ENCODE measurements around the gene ISG20.
A peak's percentile ranks its signal among the peaks of the same experiment; 100 is the strongest.
"Not testable (repeated sequence)": the region's sequence is repeated elsewhere in the genome, so short reads cannot be mapped to it uniquely, and the experiment has no call there.

The ISG20 gene

DNA sequence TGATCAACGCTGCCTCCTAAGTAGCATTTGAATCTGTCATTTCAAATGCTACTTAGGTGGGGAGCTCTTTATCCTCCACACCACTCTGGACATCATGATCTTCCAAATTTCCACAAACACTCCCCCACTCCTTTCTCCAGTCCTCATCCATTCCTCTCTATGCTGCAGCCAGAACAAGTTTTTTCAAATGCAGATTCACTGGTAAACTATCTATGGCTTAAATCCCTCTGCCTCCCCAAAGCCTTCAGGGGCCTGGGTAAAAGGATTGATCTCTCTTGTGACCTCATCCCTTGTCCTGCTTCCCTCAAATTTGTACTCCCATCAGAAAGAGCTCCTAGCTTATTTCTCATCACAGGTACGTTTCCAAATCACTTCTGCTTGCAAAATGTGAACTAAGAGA lies 19.0 kb upstream of the ISG20 start:
- no peak for DNase-seq

DNA sequence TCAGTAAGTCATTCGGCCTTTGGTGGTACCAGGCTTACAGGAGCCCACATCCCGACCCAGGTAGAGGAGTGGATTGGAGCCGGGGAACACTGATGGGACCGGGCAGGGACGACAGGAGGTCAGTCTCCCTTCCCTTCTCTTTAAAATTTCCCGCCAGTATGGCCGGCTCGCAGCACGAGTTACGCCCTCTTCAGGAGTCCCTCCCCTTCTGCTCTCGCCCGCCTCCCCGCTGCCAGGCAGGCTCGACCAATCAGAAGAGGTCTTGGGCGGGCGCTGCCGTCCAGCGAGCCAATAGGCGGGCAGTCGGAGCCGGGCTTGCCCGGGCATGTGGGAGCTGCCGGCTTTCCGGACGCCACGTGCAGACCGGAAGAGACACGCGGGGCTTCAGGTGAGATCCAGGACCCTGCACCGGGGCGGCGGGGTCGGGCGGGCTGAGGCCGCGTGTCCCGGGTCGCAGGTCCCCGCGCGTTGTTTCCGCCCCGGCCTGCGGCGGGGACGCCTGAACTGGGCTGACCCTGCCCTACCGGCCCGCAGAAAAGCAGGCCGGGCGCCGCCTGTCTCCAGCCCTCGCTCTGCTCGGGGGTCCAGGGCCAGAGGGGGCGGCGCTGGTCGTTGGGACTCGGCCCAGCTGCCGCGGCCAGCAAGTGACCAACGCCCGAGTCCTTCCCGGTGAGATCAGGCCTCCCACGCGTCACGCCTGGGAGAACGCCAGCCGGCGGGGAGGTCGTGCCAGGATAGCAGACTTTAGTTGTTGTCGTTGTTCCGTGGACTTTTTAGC lies 17.6 kb upstream of the ISG20 start, which contains the start of gene AEN:
TSS of gene AEN (plus strand) at position 346 of the 778 bp plus-strand sequence. CDS start 4,870 bp downstream, outside the sequence.
- peak; percentile 84 for DNase-seq

DNA sequence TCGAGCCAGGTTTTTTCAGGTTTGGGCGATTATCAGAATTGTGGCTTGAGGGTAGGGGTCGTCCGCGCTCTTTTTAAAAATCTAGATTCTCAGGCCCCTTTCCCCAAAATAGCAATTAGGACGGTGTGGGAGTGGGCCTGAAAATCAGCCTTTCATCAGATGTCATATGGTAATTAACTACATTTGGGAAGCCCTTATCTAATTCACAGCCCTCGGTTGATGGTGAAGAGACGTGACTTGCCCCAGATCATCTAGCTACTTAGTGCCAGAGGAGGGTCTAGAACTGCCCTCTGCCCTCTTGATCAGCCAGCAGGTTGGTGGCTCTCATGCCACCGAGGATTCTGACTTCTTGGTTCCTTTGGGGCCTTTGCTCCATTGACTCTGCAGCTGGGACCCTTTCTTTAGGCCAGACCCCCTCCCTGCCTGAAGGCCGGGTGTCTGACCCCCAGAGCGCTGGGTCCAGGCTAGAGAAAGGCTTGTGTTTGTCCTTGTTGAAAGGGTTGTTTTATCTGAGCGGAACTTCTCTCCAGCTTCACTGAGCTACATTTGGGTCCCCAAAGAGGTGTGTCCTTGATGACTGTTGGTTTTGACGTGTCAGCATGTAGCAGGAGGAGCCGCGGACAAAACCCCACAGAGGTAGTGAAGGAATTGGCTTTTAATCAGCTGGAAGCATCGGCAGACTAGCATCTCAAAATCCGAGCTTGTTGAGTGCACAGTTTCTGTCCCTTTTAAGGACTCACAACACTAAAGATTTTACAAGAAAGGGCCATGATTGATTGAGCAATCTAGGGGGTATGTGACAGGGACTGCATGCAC lies 16.8 kb upstream of the ISG20 start:
- DNase-seq: no peak

DNA sequence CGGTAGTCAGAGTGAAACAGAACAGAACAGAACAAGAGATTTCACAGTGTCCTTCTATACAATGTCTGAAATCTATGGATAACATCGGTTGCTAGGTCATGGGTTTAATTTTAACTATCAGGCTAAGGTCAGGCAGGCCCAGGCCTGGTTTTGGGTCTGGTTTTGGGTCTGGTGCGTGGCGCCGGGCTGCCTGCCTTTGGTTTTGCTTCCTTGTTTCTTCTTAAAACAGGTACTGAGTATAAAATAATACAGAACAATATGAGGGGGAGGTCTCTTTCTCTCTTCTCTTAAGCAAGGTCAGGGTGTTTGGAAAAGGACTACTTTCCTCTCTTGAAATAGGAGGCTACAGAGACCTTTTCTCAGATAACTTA lies 16.2 kb upstream of the ISG20 start:
- DNase-seq: no peak

DNA sequence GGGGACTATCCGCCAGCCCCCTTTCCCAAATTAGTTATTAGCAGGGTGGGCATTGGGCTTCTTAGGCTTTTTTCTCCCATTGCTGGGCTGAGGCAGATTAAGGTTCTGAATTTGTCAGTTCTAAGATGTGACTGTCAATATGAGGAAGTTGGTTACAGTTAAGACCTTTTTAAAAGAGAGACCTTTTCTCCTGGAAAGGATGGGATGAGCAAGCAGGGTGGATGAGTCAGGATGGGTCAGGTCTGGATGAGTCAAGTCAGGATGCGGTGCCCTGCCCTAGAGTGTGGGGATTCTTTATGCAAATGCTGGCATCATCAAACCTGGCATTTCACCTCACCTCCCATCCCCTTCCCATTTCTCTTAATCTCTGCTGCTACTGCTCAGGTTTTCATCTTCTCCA lies 15.8 kb upstream of the ISG20 start:
- DNase-seq: no peak

DNA sequence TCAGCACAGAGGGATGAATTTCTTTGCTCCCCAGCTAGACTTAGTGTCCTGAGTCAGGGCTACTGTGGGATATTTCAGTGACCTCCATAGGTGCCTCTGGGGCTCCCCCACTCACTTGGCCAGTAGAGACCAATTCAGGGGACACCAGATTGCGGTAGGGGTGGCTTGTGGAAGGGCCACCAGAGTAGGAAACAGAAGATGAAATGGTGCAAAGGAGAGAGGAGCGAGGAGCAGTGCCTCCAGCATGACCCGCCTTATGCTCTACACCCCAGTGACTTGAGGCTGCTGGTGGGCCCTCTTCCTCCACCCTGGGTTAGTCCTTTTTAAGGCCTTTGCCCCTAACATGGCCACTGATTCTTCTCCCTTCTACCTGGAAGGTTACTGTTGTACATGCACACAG lies 15.2 kb upstream of the ISG20 start:
- no peak for DNase-seq

DNA sequence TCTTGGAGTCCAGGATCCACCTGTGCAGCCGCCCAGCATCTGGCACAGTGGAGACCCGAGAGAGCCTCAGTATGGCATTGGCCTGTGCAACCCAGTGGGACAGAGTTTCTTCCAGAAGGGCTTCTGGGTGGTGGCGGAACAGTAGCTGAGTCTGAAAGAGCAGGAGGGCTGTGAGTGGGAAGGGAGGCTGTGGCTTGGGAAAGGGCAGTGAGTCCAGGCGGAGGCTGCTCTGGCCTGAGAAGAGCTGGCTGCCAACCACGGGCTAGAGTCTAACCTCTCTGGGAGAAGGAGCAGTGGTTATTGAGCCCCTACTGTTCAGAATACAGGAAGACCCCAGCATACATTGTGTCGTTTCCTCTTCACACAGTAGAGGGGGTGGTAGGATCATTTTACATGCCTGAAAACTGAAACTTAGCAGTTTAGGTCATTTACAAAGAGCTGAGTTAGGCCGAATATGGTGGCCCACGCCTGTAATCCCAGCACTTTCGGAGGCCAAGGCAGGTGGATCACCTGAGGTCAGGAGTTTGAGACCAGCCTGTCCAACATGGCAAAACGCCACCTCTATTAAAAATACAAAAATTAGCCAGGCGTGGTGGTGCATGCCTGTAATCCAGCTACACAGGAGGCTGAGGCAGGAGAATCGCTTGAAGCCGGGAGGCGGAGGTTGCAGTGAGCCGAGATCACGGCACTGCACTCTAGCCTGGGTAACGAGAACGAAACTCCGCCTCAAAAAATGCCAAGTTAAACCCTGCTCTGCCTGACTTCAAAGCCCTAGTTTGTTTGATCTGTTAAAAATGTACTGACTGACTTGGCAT lies 14.5 kb upstream of the ISG20 start:
- DNase-seq: no peak

DNA sequence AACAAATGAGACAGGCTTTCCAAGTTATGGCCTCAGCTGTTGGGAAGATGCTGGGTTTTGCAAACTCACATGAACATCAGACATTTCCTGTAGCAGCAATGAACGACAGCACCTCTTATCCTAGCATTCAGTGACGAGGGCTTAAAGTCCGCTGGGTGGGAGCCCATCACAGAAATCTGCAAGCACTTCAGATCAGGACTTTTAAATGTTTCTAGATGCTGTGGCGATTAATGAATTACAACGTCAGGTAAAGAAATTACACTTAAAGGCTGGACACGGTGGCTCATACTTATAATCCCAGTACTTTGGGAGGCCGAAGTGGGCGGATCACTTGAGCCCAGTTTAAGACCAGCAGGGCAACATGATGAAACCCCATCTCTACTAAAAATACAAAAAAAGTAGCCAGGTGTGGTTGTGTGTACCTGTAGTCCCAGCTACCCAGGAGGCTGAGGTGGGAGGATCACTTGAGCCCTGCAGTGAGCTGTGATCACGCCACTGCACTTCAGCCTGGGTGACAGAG lies 13.8 kb upstream of the ISG20 start:
- DNase-seq: no peak

DNA sequence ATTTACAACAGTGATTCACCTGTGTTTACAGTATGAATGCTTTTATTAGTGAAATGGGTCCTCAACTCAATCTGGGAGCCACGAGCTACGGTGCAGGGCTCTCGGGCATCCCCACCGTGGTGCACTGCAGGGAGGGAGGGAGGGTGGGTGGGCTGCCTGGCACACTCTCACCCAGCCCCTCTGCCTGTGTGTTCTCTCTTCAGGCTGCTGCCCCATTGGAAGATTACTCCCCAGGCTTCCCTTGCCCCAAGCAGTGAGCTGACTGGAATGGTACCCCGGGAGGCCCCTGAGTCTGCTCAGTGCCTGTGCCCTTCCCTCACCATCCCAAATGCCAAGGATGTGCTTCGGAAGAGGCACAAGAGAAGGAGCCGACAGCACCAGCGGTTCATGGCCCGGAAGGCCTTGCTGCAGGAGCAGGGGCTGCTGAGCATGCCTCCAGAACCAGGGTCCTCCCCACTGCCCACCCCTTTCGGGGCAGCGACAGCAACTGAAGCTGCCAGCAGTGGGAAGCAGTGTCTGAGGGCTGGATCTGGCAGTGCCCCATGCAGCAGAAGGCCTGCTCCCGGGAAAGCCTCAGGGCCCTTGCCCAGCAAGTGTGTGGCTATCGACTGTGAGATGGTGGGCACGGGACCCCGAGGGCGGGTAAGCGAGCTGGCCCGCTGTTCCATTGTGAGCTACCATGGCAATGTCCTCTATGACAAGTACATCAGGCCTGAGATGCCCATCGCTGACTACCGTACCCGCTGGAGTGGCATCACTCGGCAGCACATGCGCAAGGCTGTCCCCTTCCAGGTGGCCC lies 12.7 kb upstream of the ISG20 start:
- DNase-seq: no peak

DNA sequence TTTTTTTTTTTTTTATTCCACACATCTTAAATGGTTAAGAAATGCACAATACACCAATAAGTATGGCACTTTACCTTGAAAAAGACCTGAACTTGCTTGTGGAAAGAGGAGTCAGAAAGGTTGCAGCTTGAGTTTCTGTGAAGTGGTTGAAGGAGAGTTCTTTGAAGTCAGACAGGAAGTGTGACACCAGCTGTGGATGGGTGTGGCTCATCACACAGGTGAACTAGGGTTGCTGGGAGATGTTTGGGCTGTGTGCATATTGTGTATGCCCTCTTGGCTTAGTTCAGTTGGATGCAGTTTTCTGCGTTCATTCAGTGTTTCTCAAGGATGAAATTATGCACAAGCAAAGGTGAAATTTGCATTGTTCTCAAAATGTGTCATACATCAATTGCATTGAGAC lies 11.4 kb upstream of the ISG20 start:
- no peak for DNase-seq

DNA sequence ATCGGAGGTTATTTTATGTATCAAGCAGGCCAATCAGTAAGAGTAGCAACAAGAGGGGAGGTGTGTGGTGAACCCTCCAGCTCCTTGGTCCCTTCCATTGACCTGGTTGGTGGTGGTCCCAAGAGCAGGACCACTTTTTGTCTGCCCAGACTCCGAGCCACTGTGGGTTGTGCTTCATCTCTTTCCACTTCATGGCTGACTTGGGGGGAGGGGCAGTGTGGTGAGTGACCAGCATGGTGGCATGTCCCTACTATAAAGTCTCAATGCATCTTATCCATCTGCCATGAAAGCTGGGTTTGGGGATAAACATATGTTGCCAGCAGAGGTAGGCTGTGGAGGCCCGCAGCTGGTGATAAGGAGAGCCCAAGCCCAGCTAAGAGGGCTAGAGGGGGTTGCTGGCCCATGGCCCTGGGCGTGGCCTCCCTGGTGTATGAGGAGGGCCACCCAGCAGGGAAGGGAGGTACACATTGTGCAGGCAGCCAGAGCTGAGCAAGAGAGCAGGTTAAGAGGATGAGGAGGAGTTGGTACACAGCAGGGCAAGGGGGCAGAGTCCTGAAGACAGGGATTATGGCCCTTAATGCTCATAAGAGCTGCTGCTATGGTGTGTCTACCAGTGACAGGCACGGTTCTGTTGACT lies 10.7 kb upstream of the ISG20 start:
- no peak for DNase-seq

DNA sequence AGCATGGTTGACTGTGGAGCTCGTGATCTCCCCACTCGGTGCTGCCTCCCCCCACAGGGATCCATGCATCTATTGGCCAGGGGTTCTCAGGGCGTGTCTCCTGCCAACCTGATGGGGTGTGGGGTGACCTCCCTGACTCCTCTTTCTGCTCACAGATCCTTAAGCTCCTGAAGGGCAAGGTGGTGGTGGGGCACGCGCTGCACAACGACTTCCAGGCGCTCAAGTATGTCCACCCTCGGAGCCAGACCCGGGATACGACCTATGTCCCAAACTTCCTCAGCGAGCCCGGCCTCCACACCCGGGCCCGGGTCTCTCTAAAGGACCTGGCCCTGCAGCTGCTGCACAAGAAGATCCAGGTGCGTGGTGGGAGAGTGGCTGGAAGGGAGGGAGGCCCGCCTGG lies 9.7 kb upstream of the ISG20 start:
- DNase-seq: no peak

DNA sequence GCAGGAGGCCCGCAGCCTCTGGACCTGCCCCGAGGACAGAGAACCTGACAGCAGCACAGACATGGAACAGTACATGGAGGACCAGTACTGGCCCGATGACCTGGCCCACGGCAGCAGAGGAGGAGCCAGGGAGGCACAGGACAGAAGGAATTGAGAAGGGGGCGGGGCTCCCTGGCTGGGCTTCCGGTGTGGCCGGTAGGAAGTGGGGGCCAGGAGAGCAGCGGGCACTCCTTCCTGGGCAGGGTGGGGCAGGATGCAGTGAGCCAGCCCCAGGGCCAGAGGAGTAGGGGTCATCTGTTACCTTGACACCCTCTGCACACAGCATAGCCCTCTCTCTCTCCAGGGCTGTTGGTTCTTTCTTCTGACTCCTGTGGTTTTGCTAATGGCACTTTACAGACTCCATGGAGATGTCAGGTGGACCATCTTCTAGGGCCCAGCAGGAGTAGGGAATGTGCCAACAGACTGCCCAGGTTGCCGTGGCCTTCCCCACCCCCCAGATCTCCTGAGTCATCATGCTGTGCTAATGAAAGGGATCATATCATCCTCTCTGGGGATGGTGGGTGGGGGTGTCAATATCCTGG lies 8.6 kb upstream of the ISG20 start:
- no peak for DNase-seq

DNA sequence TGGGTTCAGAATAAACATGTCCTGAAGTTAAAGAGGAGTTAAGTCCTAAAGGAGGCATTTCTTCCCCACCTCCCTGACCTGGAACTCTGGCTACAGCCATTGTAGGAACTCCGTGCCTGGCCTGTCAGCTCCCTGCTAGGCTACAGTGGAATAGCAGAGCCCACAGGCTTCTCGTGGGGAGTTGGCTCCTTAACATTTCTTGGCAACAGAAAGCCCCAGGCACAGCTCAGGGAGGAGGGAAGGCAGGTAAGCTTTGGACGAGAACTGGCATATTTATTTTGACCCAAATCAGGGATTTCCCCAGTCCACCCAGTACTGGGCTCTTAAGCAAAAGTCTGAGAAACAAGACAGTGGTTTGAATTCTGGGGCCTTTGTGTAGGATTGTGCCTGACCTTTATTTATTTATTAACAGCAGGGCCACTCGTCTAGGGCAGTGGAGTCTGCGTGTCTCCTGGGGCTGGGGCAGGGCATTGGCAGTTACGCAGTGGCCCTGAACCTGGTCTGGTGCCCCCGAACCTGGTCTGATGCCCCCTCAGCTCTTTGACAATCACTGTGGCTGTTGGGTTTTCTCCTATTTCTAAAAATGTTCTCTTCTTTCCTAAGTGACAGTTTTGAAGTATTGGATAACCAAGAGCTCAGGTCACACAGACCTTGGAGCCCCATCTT lies 7.9 kb upstream of the ISG20 start:
- DNase-seq: no peak

DNA sequence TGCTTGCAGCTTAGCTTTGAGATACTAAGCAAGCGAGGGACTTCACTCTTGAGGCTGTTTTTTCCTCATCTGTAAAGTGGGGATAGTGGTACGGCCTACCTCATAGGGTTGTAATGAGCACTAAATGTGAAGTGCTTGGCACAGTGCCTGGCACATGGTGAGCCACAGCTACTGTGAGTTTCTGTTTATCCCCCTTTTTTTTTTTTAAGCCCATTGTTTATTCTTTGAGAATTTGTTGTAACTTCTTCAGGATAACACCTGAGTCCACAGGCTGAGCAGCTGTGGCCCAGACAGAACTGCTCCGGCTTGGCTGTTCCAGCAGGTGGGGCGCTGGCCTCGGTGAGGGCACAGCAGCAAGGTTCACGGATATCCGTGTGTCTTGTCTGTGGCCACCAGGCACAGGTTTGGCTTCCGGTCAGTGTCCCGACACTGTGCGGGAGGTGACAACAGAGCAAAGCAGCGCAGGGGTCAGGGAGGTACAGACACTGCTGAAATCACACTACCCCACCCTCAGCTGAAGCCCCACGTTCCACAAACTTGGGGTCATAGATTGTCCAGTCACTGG lies 7.3 kb upstream of the ISG20 start:
- DNase-seq: no peak

DNA sequence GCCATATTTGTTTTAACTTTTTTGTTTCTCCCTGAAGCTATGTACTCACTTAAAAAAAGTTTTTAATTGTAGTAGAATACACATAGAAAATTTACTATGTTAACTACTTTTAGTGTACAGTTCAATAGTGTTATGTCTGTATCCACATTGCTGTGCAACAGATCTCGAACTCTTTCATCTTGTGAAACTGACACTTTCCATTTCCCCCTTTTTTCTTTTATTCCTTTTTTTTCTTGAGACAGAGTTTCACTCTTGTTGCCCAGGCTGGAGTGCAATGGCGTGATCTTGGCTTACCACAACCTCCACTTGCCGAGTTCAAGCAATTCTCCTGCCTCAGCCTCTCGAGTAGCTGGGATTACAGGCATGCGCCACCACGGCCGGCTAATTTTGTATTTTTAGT lies 6.0 kb upstream of the ISG20 start:
- not testable (repeated sequence) for DNase-seq

DNA sequence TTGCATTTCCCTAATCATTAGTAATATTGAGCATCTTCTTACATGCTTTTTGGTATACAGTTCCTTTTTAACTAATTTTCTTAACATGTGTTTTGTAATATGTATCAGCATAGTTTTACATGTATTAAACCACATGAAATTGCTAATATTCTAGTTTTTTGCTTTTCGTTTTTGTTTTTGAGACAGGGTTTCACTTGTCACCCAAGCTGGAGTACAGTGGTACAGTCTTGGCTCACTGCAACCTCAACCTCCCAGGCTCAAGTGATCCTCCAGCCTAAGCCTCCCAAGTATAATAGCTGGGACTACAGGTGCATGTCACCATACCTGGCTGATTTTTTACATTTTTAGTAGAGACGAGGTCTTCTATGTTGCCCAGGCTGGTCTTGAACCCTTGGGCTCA lies 4.4 kb upstream of the ISG20 start:
- no peak for DNase-seq

DNA sequence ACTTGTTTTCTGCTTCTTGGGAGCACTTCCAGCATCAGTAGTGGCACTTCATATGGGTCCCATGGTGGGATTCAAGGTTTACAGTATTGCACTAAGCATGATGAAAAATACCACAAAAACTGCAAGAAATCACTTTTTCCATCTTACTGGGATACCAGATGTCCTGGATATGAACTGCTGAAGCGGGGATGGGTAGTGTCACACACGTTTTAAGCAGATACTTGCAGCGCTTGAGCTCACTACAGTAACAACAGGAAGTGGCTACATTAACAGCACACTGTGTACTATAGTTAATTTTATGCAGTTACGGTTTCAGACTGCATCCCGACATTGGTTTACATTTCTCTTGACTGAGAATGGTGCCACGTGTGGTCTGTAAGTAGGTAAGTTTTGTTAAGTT lies 3.5 kb upstream of the ISG20 start:
- no peak for DNase-seq

DNA sequence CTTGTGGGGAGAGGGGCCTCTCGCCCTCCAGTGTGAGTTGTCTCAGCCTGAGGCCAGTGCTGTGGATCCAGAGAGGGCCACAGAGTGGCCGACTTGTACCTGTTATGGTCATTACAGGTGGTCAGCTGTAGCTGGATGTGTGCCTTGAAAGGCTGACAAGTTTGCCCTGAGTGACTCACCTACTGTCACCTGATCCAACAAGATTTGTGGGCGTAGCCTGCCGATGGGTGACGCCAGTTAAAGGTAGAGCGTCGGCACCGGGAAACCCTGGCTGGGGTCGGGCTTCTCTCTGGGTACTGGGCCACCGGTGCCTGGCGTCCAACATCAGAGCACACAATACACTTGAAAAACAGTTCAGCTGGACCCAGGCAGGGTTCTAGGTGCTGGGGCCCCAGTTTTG lies 2.8 kb upstream of the ISG20 start:
- no peak for DNase-seq

DNA sequence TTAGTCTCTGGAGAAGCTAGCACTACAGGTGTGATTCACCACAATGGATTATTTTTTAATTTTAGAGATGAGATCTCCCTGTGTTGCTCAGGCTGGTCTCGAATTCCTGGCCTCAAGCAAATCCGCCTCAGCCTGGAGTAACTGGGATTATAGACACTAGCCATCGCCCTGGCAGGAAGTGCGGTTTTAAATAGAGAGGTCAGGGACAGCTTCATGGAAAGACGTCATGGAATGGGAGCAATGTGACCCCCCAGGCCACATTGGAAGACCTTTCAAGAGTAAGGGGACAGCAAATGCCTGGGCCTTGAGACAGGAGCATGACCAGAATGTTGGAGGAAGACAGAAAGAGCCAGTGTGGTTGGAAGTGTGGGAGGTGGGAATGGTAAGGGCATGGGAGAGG lies 2.2 kb upstream of the ISG20 start:
- DNase-seq: no peak

DNA sequence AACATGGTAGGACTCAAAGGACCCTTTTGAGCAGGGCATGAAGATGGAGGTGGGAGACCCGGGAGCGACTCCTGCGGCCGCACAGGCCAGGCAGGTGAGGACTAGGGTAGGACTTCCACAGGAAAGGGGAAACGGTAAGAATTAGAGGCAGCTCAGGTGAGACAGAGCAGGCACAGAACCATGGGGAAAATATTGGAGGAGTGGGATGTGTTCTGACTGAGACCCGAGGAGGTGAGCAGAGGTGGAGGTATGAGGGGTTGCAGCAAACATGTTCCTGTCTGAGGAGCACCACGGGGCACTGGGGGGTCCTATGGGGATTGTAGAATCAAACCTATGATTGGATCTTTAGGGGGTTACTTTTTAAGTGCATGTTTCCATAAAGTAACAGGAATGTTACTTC lies 1.4 kb upstream of the ISG20 start:
- DNase-seq: no peak
